HG02884 (cell line): ENCODE results near the gene CSMD2.

Experiments
- ATAC-seq: cut with Tn5 transposase; IDR thresholded peaks from one replicate; pipeline ENCODE4 v1.9.1; 2021; ENCODE audit warnings: mild to moderate bottlenecking, moderate library complexity; ENCODE audit not compliant: unreplicated experiment

CSMD2 gene

DNA sequence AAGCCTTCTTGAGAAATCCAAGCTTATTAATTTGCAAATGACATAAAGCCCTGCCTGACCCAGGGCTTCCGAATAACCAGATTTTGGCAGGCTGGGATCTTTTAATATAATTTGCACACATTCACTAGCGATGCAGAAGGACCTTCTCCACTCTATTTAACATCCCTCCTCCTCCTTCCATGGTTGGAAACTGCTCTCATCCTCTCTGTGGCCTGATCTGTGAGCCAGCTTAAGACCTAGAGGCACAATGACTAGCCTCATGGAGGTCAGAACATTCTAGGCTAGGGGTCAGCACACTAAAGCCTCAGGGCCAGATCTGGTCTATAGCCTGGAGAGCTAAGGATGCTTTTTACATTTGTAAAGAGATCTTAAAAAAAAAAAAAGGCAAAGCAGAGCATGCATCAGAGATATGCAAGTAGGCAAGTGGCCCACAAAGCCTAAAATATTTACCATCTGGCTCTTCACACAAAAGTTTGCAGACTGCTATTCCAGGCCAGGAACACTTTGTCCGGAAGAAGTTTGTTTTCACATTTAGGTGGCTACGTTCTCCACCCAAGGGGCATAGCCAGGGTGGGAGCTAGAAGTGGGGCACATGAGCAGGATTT lies 439.4 kb downstream of the CSMD2 start:
- ATAC-seq, result no peak

DNA sequence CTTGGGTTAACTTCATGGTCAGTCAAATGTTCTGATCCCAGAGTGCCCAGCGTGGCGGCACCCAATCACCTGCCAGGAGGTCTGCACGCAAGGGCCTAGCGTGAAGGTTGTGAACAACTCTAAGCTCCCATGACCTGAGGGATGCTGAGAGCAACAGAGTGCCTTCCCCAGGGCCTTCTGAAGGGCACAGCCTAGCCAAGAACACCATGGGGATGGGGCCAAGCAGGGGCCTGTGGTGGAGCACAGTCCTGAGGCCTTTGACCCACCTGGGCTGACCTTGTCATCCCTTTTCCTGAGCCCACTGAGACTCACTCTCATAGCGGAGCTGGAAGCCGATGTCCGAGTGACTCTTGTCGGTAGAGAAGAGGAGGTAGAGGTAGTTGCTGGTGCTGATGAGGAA lies 440.0 kb downstream of the CSMD2 start:
- ATAC-seq, result no peak

DNA sequence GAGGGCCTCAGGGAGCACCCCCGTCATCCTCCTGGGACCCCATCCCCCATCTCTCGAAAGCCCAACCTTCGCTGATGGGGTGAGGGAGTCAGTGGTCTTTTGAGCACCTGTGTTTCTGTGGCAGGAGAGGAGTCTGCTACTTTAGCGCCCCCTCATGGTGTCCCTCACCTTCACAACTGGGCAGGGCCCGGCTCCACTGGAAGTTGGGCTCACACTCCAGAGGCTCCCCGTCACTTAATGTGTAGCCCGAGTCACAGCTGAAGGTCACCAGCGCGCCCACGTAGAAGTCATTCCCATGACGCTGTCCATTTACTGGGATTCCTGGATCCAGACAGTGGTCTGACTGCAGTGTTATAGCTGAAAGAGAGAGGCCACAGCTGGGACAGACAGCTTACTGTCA lies 440.7 kb downstream of the CSMD2 start:
- ATAC-seq, result no peak

DNA sequence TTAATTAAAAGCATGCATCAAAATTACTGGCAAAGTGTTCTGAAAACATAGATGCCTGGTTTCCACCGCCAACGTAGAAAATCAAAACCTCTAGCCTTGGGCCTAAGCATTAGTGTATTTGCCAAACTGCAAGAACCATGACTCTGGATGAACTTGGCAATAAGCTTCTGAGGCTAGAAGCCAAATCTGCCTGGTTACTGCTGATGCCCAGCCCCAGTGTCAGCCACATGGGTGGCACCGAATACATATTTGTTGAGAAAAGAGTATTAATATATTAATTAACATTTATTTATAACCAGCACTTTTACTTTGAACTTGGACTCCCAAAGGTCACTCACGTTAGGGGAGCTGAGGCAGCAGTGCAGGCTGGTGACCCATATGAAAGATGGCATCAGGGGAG lies 441.8 kb downstream of the CSMD2 start:
- ATAC-seq, result no peak

DNA sequence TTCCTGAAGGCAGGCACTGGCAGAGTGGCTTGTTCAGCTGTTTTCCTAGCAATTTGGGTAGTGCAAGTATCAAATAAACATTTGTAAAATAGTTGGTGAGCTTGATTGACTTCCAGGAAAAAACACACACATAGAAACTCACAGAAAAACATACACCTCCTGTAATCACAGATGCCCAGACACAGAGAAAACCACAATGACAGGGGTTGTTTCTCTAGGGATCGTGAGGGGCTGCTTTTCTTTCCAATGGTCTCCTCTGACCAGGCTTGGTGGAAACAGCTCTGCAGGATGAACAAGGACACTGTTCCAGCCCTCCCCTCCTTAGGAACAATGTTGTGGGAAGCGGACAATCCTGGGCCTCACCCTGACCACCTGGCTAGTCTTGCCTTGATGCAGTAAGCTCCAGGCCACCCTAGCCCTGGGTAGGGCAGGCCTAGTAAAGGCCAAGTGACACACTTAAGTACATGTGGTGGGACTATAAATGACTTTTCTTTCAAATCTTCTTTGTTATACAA lies 443.7 kb downstream of the CSMD2 start:
- ATAC-seq, result no peak

DNA sequence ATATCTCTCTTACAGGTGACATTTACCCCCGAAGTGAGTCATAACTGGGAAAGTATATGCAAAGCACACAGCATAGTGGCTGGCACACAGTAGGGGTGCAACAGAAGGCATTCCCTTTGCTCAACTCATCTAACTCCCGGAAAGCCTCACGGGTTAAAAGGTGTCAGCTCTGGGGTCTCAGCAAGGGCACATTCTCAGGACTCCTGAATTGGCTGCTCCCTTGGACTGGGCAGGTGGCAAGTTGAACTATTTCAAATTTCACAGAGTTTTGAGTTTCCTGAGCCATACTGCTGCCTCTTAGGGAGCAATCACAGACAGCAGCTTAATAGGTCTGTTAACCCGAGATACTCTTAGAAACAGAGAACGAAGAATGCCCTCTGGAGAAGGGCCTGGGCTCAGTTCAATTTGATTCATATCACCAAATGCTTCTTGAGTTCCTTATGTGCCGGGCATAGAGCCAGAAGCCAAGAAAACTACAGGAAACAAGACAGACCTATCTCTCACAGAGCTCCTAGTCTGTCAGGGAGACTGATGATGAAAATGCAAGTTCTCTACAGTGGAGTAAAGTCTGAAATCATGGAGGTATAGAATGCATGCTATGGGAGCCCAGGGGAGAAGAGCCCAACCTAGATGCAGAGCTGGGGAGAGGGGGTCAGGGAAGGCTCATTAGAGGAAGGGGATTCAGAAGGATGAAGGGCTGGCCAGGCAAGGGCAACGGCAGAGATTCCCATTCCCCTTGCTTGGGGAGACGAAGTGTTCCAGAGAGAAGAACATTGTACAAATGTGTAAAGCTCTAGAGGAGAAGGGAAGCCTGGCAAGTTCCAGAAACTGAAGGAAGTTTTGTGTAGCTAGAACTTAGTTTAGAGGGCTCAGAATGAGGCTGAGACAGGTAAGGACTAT lies 445.0 kb downstream of the CSMD2 start:
- no peak for ATAC-seq

DNA sequence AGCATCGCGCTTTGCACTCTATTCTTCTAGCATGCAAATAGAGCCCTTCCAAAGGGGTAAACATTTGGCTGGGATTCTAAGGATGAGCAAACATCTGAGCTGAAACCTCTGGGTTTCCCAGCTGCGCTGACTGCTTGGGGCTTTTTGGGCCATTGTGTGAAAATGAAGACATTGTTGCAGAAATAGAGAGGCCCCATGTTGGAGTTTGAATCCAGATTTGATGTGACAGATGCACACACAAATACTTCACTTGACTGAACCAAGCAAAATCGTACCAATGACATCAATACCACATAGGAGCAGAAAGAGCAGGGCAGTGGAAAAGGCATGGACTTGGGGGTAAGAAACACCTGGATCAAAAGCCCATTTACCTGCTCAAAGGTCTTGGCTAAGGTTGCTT lies 445.7 kb downstream of the CSMD2 start:
- no peak for ATAC-seq

DNA sequence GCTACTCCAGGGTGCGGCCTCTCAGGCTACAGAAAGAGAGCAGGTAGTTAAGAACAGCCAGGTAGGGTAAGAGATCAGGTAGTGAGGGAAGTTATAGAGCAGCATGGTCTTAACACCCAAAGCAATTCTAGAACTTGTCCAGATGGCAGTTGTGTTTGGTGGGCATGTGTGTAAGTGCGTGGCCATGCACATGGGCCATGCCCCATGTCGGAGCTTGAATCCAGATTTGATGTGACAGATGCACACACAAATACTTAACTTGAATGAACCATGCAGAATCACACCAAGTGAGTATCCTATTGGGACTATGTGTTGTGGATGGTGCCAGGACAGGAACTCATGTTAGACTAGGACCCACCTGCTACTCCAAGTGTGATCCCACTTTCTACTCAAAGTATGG lies 446.8 kb downstream of the CSMD2 start:
- no peak for ATAC-seq

DNA sequence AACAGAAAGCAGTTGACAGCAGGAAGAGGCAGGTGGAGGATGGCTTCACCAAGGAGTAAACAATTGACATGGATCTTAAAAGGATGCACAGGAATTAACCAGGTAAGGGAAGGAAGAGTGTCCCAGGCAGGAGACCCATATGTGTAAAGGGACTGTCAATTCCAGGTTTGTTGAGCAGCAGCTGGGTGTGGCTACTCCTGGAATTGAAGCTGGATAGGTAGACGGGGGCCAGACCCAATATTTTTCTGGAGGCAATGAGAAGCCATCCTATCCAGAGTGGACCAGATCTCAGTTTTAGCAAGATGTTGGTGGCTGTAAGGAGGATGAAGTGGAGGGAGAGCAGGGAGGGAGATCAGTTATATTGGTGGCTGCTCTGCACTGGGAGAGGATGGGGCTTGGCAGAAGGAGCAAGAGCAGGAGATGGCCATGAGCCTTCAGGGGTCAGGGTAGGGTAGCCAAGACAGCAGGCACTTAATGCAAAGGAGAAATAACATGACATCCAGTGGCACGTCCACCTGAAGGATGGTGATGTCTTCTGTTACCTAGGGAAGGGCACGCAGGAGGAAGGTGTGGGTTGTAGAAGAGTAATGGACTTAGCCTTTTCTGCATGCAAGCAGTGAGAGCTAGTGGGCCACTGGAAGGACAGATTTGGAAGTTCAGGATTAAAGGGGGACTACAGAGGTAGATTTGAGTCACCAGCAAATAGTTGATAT lies 447.9 kb downstream of the CSMD2 start:
- ATAC-seq, result no peak

DNA sequence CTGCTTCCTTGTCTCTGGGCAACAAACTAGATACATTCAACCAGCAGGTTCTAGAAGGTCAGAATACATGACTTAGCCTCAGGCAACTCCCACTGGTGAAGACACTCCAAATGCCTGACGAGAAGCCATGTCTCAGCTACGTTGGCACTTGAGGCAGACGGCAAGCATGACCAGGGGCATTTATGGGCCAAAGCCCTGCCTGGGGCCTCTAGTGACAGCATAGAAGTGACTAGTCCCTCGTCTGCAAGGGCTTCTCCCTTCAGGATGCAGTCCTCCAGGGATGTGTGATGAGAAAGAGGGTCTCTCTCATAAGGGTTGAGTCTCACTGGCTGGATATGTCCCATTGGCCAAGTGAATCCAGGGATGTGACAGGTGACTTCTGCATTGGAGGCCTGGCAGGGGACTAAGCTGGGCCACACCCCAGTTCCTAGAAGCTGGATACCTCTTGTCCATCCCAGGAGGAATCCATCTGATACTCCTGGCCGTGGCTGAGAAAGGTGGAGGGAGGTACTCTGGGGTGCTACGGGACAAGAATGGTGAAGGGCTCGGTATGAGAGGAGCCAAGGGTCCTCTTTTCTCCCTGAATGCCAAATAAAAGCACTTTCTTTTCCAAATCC lies 449.7 kb downstream of the CSMD2 start:
- no peak for ATAC-seq

DNA sequence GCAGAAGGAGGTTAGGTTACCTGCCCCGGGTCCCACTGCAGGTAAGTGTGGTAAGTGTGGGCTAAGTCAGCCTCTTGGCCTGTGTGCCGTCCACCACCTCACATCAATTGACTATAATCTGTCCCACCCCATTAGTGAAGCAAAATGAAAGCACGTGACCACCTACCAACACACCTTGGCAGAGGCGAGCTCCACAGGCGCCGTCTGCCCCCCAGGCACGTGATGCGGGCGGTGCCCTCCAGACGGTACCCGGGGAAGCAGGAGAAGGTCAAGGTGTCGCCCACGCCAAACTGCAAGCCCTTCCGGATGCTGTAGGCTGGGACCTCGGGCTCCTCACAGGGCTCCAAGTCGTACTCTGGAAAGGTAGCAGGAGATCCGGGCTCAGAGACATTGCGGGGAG lies 450.6 kb downstream of the CSMD2 start:
- no peak for ATAC-seq

DNA sequence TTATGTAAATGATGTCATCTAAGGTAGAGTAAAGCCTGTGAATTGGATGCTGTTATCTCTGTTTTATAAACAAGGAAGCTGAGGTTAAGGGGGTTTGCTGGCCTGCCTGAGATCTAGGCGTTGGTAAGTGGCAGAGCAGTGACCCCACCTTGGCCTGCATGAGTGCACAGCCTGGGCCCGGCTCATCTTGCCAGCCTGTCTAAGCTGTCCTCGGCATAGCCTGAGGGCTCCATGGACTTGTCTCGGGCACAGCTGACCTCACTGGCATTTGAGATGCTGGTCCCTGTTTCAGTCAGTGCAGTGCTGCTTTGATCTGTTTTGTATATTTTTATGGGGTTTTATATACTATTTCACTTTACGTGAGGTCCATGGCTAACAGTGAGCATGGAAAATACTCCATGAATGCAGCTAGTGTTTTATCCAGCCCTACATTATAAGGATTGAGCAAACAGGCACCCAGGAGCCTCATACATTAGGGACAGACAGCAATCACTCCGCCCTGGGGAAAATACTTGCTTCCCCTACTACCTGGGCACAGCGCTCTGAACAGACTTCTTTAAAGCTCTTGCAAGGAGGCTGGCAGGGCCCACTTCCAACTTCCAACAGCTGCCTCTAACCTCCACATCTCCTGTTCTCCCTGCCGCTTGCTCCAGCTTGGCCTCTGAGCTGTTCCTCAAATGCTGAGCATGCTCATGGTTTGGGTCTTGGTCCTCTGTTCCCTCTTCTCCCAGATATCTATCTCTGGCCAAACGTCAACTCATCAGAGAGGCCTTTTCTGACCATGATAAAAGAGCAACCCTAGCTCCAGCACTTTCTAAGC lies 451.8 kb downstream of the CSMD2 start:
- no peak for ATAC-seq

DNA sequence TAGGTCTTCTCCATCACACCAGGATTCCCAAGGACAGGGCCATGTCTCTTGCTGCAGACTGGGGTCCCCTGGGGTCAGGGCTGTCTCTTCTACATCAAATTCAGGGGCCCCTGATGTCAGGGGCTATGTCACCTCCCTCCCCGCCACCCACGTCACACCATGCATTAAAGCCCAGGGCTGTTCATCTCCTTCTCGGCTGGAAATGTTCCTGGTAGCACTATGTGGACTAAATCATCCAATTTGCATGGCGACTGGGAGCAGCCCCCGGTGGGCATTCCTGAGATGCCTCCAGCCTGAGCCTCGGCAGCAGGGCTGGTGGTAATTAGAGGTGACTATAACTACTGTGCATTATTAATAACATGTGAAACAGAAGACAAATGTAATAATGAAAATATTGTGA lies 452.8 kb downstream of the CSMD2 start:
- ATAC-seq, result no peak

DNA sequence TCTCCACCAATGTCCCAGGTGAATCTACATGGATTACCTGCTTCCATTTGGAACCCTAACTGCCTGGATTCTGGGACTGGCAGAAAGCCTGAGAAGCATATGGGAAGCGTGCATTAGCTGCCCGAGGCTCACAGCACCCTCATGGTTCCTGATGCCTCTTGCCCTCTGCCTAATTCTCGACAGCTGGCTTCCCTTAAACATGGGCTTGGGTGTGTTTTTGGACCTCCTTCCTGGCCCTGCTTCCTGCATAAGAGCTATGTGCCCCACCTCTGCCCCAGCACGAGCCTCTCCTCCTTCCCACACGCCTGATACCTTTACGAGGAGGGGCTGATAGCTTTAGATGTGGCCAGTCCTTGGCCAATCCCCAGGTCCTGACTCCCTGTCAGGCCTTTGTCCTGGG lies 453.5 kb downstream of the CSMD2 start:
- ATAC-seq, result no peak

DNA sequence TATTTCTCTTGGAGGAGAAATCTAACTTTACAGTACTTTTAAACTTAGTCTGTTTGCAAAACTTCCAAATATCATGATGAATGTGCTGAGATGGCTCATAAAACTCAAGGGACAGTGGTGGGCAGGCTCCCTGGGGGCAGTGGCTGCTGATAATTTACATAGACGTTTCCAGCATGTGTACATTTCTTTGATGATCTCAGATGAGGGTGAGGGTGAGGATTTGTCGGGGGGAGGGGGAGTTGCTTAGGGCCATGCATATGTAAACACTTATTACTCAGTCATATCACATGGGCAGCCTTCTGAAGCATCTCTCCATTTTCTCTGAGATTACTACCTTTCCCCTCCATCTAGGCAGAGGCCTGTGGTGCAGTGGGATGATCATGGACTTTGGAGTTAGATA lies 454.1 kb downstream of the CSMD2 start:
- no peak for ATAC-seq

DNA sequence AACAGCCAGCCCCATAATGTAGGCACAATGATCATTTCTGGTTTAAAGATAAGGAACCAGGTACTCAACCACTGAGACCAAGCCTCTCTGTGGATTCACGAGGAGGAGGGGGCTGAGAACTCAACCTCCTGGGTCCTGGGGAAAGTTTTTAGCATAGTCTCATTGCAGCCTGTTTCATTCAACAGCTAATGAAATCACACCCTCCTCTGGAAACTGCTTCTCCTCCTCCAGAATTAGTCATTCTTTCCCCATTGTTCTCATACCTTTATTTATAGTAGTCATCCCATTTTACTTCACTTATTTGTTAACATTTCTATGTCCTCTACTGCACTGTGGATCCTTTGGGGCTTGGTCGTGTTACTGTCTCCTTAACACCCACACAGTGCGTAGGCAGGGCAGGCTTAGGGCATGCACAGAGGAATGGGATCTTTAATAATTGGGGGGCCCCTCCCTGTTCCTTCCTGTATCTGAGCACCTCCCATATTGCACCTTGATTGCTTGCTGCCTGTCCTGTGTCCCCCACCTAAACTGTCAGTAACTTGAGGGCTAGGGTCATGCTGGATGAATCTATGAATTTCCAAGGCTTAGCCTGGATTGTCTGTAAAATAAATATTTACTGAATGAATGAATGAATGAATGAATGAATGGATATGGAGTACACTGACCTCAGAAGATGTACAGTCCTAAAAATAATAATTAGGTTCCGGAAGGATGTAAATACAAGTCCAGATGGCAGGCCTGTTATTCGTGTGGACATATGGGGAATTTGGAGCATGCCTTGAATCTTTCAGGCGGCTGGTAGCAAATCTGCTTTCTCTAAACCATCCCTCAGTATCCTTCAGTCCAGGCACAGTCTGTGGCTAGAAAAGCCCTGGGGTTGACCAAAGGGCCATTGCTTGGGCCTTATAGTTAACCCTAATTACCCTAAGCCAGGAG lies 455.0 kb downstream of the CSMD2 start:
- no peak for ATAC-seq

DNA sequence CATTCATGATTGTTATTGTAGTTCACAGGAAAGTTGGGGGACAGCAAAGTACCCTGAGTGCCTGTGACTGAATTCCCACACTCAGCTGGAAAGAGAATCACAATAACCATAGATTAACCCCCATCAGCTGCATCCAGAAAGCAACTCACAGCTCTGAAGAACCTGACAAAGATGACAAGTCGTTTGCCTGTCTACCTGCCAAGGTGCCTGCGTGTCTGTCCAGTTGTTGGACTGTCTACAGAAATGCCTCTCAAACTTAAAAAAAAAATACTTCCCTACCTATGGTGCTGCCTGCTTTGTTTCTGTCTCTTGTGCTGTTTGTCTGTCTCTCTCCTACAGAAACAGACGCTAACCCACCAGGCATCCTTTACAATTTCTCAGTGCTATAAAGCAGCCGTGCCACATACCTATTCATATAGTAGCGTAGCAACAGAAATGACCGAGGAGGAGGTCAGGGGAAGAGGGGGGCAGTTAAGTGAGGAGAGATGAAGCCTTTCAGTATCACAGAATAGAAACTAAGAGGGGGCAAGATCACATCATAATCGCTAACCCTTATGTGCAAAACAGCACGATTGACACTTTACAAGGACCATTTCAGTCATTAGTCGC lies 455.8 kb downstream of the CSMD2 start:
- no peak for ATAC-seq

DNA sequence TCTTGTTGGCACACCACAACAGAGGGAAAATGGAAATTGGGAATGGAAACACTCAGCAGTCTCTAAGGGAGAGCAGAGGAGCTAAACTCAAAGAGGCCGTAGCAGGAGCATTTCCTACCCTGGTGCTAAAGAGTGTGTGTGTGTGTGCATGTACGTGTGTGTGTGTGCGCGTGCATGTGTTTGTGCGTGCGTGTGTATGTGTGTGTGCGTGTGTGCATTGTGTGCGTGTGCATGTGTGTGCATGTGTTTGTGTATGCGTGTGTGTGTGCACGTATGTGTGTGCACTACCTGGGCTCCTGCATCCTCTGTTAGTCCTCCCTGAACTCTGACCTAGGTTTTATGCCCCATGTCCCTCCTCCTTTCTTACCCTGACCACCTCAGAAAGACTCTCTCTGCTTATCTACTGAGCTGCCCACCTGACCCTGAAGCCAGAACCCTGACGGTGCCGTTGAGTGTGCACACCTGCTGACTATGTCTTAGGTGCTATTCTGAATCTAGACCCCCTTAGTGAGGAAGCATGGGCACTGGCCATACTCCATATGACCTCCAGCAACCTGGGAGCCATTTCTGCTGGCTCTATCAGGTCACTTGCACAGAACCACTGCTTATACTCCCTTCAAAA lies 458.3 kb downstream of the CSMD2 start:
- no peak for ATAC-seq

DNA sequence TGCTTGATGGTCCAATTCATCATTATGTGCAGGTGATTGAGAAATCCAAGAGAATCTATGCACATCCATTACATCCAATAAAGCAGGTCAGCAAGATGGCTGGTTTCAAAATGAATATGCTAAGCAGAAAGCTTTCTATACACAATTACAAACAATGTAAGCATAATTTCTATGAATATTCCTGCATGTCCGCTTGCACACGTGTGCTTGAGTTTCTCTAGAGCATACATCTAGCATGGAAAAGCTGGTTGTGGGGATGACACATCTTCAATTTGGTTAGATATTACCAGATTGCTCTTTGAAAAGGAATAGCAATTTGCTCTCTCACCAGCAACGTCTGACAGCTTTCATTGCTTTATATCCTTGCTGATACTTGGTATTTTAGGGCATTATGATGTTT lies 461.6 kb downstream of the CSMD2 start:
- no peak for ATAC-seq
